ENCODE data around the gene MAZ.
"Not testable (repeated sequence)": the region's sequence is repeated elsewhere in the genome, so short reads cannot be mapped to it uniquely, and the experiment has no call there.

The MAZ gene

GRCh38 chr16:29784901-29785500 is 21.3 kb upstream of the MAZ start:
- DNase-seq (ENCODE audit: low spot score), result peak; percentile 79

- DNase-seq (ENCODE audit: low spot score), result not testable (repeated sequence)
Measured at GRCh38 chr16:29787155-29787554, 19.2 kb upstream of the MAZ start.

DNA sequence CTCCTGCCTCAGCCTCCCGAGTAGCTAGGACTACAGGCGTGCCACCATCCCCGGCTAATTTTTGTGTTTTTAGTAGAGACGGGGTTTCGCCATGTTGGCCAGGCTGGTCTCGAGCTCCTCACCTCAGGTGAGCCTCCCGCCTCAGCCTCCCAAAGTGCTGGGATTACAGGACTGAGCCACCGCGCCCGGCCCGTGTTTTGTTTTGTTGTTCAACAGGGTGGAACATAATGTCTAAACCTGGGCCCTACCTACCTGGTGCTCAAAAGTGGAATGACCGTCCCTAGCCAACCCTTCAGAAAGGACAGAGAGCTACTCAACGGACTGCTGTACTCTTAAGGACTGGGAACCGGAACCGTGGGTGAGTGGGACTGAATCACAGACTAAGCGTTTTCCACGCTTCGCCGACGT is 16.6 kb upstream of the MAZ start:
- DNase-seq (ENCODE audit: low spot score), result no peak

- peak; percentile 100 for DNase-seq (ENCODE audit: low spot score)
Measured at GRCh38 chr16:29790183-29790948, 16.0 kb upstream of the MAZ start, which contains the start of gene KIF22. Gene KIF22 (plus strand): TSS chr16:29790751. CDS start chr16:29790760, 9 bp downstream.

DNA sequence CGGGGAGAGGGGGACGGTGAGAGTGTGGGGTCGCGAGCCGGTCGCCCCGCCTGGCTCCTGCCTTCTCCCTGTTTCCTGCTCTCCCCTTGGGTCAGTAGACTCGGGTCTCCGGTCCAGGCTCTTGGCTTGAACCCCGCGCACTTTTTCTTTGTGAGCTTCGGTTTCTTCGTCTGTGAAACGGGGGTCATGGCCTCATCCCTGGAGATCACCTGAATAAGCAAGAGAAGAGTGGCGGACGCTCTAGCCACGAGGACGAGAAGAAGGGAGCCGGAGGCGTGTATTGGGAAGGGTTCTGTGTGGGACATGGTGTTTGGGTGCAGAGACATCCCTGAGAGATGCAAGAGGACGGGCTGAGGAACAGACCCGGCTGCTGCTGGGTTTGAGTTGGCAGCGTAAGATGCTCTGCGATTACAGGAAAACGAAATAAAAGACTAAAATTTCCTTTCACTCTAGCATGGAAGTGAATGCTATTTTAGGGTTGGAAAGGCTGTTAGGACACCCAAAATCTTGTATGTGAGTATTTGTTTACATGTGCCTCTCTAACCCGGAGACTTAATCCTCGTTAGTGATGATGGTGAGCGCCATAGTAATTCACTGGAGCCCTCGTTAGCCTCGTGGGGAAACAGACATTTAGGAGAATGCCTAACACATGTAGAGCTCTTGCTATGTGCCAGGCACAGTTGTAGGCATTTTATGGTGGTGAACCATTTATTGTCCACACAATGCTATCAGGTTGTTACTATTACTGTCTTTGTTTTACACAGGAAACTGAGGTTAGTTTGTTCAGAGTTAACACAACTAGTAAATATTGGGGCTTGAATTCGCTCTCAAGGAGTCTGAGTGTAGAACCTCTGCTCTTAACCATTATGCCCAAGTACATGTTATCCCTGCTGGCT is 15.1 kb upstream of the MAZ start:
- peak; percentile 10 for DNase-seq (ENCODE audit: low spot score)

- DNase-seq (ENCODE audit: low spot score), result peak; percentile 26
Measured at GRCh38 chr16:29791845-29792807, 14.2 kb upstream of the MAZ start.

GRCh38 chr16:29793153-29793552 is 13.2 kb upstream of the MAZ start:
- DNase-seq (ENCODE audit: low spot score), result not testable (repeated sequence)

- DNase-seq (ENCODE audit: low spot score), result no peak
Measured at GRCh38 chr16:29794231-29794710, 12.1 kb upstream of the MAZ start.

DNA sequence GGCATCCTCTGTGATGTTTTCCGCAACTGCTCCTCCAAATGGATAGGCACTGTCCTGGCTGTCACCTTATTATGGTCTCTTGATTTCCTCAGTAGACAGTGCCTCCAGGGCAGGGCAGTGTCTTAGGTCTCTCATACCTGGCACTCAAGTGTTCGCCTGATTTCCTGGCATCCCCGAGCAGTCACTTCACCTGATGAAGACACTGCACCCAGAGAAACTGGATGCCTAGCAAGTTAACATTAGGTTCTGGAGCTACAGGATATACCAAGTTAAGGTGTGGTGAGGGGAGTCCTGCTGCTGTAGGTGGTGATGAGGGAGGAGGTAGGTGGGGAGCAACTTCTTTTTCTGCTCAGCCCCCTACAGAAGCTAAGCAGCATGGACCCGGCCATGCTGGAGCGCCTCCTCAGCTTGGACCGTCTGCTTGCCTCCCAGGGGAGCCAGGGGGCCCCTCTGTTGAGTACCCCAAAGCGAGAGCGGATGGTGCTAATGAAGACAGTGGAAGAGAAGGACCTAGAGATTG is 3.9 kb upstream of the MAZ start:
- DNase-seq (ENCODE audit: low spot score), result no peak

DNA sequence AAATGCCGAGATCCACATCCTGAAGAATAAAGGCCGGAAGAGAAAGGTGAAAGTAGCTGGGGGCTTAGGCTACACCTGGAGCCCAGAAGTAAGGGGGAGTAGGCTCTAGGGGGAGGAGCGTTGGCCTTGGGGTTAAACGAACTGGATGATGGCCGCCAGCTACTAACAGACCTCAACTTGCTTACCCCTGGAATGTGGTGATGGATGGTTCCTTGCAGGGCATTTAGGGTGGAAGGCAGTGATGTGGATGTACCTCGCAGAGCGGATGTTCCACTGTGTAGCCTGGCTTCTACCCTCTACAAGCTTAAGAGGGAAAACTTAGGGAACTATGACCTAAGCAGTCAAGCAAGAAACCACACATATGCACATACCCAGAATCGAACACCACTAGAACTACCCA is 2.3 kb upstream of the MAZ start:
- DNase-seq (ENCODE audit: low spot score), result no peak

DNA sequence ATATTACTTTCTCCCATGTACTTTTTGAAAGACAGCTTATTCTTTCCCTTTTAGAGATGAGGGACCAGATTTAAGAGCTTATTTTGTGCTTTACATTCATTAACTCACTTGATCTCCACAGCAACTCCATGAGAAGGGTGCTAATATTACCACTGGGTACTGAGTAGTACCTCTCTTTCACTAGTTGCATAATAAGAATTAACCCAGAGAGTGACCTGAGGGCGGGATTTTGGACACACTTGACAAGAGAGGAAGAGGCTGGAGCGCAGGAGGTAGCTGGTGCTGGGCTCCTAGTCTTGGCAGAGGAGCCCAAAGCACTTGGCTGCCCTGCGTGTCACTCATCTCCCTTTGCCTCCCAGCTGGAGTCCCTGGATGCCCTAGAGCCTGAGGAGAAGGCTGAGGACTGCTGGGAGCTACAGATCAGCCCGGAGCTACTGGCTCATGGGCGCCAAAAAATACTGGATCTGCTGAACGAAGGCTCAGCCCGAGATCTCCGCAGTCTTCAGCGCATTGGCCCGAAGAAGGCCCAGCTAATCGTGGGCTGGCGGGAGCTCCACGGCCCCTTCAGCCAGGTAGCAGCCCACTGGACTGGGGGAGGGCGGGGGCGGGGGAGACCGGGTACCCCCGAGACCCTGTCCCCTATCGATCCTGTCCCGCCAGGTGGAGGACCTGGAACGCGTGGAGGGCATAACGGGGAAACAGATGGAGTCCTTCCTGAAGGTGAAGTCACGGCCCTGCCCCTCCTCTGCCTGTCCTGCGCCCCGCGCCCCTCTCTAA is 1.7 kb upstream of the MAZ start:
- no peak for DNase-seq (ENCODE audit: low spot score)

- DNase-seq (ENCODE audit: low spot score), result peak; percentile 98
Measured at GRCh38 chr16:29805232-29806098, 864 bp upstream of the MAZ start.

DNA sequence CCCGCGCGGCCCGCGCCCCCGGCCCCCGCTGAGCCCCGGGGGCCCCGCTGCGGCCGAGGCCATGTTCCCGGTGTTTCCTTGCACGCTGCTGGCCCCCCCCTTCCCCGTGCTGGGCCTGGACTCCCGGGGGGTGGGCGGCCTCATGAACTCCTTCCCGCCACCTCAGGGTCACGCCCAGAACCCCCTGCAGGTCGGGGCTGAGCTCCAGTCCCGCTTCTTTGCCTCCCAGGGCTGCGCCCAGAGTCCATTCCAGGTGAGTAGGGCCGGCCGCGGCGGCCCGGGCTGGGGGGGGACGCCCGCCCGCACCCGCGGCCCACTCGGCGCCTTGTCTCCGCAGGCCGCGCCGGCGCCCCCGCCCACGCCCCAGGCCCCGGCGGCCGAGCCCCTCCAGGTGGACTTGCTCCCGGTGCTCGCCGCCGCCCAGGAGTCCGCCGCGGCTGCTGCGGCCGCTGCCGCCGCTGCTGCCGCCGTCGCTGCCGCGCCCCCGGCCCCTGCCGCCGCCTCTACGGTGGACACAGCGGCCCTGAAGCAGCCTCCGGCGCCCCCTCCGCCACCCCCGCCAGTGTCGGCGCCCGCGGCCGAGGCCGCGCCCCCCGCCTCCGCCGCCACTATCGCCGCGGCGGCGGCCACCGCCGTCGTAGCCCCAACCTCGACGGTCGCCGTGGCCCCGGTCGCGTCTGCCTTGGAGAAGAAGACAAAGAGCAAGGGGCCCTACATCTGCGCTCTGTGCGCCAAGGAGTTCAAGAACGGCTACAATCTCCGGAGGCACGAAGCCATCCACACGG is 504 bp downstream of the MAZ start:
- DNase-seq (ENCODE audit: low spot score), result no peak

- peak; percentile 90 for DNase-seq (ENCODE audit: low spot score)
Measured at GRCh38 chr16:29807426-29808218, 1.3 kb downstream of the MAZ start.

DNA sequence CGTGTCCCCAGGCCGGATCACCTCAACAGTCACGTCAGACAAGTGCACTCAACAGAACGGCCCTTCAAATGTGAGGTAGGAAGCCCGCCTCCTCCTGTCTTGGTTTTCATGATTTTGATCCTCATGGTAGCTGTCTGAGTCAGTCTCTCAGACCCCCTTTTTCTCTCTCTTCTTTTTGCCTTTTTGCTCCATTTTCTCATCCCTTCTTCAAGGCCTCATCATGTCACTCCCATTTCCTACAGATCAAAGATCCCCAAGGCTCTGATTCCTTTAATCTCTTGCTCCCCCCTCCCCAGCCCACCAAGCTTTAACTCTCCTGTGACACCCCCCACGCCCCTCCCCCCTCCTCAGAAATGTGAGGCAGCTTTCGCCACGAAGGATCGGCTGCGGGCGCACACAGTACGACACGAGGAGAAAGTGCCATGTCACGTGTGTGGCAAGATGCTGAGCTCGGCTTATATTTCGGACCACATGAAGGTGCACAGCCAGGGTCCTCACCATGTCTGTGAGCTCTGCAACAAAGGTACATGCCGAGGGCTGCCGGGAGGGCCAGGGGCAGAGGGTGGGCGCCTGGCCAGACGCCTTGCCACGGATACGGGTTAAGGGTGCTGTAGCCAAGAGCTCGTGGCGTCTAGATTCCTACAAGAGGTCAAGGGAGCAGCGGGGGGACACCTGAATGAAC is 2.0 kb downstream of the MAZ start:
- no peak for DNase-seq (ENCODE audit: low spot score)

- DNase-seq (ENCODE audit: low spot score), result no peak
Measured at GRCh38 chr16:29809031-29809747, 2.9 kb downstream of the MAZ start.
